ENCODE results near the gene CFTR. TPM values are rescaled to one million over a fixed set of nuclear protein-coding genes. Genes with fewer than 3 reads are reported as not detected.
A peak's percentile ranks its signal among the peaks of the same experiment; 100 is the strongest.
"Not testable (repeated sequence)": the region's sequence is repeated elsewhere in the genome, so short reads cannot be mapped to it uniquely, and the experiment has no call there.

Gene CFTR
- total RNA-seq, 2 donors from 2014 or later, result 121 to 127 TPM

- no peaks in the 10 kb centered on the region for H3K4me1 ChIP-seq
- no peak overlapping the region for H3K9ac ChIP-seq (ENCODE audit: low read depth in 2 of 2, low read length in 2 of 2)
- DNase-seq, result no peak
- no peaks in the 10 kb centered on the region for H3K27me3 ChIP-seq
- no peak overlapping the region for H3K4me3 ChIP-seq
- no peaks in the 10 kb centered on the region for H3K9me3 ChIP-seq
- TF ChIP-seq CTCF (IDR thresholded peaks at IDR 0.05), result no peak
- H3K27ac ChIP-seq, result no peak overlapping the region
- intact Hi-C loops (cut with DNase I), result no loop called here
- no peaks in the 10 kb centered on the region for H3K36me3 ChIP-seq
Measured at GRCh38 chr7:117705630-117706029, 225.8 kb downstream of the CFTR start.

- no peaks in the 10 kb centered on the region for H3K9me3 ChIP-seq
- no peaks in the 10 kb centered on the region for H3K4me1 ChIP-seq
- no peak overlapping the region for H3K9ac ChIP-seq (ENCODE audit: low read depth in 2 of 2, low read length in 2 of 2)
- no peak overlapping the region for H3K4me3 ChIP-seq
- H3K27me3 ChIP-seq, result no peaks in the 10 kb centered on the region
- TF ChIP-seq CTCF (IDR thresholded peaks at IDR 0.05), result no peak
- intact Hi-C loops (cut with DNase I), result no loop called here
- H3K27ac ChIP-seq, result no peak overlapping the region
- DNase-seq, result no peak
- no peaks in the 10 kb centered on the region for H3K36me3 ChIP-seq
Measured at GRCh38 chr7:117706210-117706609, 226.4 kb downstream of the CFTR start.

GRCh38 chr7:117707080-117707479, 227.3 kb downstream of the CFTR start:
- no peaks in the 10 kb centered on the region for H3K4me1 ChIP-seq
- no peak overlapping the region for H3K9ac ChIP-seq (ENCODE audit: low read depth in 2 of 2, low read length in 2 of 2)
- no peak for TF ChIP-seq CTCF (IDR thresholded peaks at IDR 0.05)
- H3K27ac ChIP-seq, result no peak overlapping the region
- no peak overlapping the region for H3K4me3 ChIP-seq
- no peaks in the 10 kb centered on the region for H3K27me3 ChIP-seq
- H3K36me3 ChIP-seq, result no peaks in the 10 kb centered on the region
- intact Hi-C loops (cut with DNase I), result no loop called here
- DNase-seq, result no peak
- H3K9me3 ChIP-seq, result no peaks in the 10 kb centered on the region

- H3K27ac ChIP-seq; H3K4me3 ChIP-seq; H3K4me1 ChIP-seq; H3K9me3 ChIP-seq; intact Hi-C loops (cut with DNase I); H3K9ac ChIP-seq (ENCODE audit: low read depth in 2 of 2, low read length in 2 of 2); H3K36me3 ChIP-seq; H3K27me3 ChIP-seq; DNase-seq: not testable (repeated sequence)
Measured at GRCh38 chr7:117708173-117708572, 228.3 kb downstream of the CFTR start.

- no peak overlapping the region for H3K27ac ChIP-seq
- no peaks in the 10 kb centered on the region for H3K9me3 ChIP-seq
- no peaks in the 10 kb centered on the region for H3K27me3 ChIP-seq
- H3K4me1 ChIP-seq, result no peaks in the 10 kb centered on the region
- no peak for TF ChIP-seq CTCF (IDR thresholded peaks at IDR 0.05)
- H3K4me3 ChIP-seq, result no peak overlapping the region
- no peak for DNase-seq
- no peak overlapping the region for H3K9ac ChIP-seq (ENCODE audit: low read depth in 2 of 2, low read length in 2 of 2)
- H3K36me3 ChIP-seq, result no peaks in the 10 kb centered on the region
- intact Hi-C loops (cut with DNase I), result no loop called here
Measured at GRCh38 chr7:117711556-117711955, 231.7 kb downstream of the CFTR start.

- Histone ChIP-seq H3K36me3 (no peaks in the 10 kb centered on the region), H3K9ac (ENCODE audit: low read depth in 2 of 2, low read length in 2 of 2) (no peak overlapping the region), H3K4me1 (no peaks in the 10 kb centered on the region), H3K9me3 (no peaks in the 10 kb centered on the region), H3K27ac (no peak overlapping the region), H3K4me3 (no peak overlapping the region), H3K27me3 (no peaks in the 10 kb centered on the region)
- intact Hi-C loops (cut with DNase I), result loop anchor here (5.0 kb wide), 2 partner anchors 259 to 319 kb away; no protein-coding TSS in a partner anchor
- peak; percentile 76 for DNase-seq
- peak; percentile 28 for TF ChIP-seq CTCF (IDR thresholded peaks at IDR 0.05)
Measured at GRCh38 chr7:117715784-117716445, 236.1 kb downstream of the CFTR start.

Data from colonic mucosa (tissue), 4 donors.